ENCODE data around the gene EIF3L.
A peak's percentile ranks its signal among the peaks of the same experiment; 100 is the strongest.

DNA sequence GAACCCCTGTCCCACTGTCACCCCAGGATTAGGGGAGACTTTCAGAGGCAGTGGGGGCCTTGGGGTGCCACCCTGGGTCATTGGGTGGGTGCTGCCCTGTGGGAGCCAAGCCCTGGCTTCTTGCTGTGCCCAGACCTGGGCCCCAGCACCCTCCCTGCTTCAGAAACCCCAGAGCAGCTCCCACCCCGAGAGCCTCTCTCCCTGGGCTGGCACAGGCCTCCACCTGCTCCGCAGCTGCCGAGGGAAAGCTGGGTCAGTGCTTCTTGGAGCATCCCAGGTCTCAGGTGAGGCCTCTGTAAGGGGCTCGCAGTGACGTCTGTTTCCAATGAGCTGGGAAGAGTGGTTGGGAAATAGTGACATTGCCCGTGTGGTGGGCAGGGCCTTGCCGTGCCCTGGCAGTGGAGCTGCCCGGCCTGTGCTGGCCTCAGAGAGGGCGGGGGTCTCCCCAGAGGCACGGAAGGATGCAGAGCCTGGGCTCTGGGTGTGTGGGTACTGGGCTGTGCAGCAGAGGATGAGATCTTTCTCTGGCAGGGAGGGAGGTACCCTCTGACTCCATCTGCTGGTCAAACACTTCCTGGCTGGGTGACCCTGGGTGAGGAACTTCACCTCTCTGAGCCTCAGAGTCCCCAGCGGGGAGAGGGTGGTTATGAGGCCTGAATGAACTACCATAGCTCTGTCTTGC, 81.2 kb downstream of the EIF3L start:
- no peak for TF ChIP-seq POLR2A (IDR thresholded peaks at IDR 0.05)
- TF ChIP-seq, protein P1, sequence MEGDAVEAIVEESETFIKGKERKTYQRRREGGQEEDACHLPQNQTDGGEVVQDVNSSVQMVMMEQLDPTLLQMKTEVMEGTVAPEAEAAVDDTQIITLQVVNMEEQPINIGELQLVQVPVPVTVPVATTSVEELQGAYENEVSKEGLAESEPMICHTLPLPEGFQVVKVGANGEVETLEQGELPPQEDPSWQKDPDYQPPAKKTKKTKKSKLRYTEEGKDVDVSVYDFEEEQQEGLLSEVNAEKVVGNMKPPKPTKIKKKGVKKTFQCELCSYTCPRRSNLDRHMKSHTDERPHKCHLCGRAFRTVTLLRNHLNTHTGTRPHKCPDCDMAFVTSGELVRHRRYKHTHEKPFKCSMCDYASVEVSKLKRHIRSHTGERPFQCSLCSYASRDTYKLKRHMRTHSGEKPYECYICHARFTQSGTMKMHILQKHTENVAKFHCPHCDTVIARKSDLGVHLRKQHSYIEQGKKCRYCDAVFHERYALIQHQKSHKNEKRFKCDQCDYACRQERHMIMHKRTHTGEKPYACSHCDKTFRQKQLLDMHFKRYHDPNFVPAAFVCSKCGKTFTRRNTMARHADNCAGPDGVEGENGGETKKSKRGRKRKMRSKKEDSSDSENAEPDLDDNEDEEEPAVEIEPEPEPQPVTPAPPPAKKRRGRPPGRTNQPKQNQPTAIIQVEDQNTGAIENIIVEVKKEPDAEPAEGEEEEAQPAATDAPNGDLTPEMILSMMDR (IDR thresholded peaks at IDR 0.05) = peak in 5 of 6 experiments; percentile 14 to 43 (median 26)

Measured in adrenal gland (tissue), 5 donors.